MM.1S (cell line): Measurements from ENCODE around the gene HSPG2.

Experiments used
- CTCF ChIP-seq: fragments of 300-600 bp; sonication (generic); IDR thresholded peaks from 2 replicates; pipeline ENCODE4 v1.5.1; 2016; ENCODE audit warnings: antibody characterized with exemption, low read length, mixed read lengths
- EZH2 ChIP-seq: fragments of 300-600 bp; sonication (generic); optimal IDR thresholded peaks from 2 replicates; pipeline ENCODE3; 2017; ENCODE audit warnings: low read depth, mild to moderate bottlenecking, antibody characterized with exemption, low read length, mixed read lengths
- EZH2phosphoT487 ChIP-seq: fragments of 300-600 bp; sonication (generic); IDR thresholded peaks from 2 replicates; pipeline ENCODE4 v1.6.1; 2018; ENCODE audit warnings: antibody characterized with exemption, low read length

DNA sequence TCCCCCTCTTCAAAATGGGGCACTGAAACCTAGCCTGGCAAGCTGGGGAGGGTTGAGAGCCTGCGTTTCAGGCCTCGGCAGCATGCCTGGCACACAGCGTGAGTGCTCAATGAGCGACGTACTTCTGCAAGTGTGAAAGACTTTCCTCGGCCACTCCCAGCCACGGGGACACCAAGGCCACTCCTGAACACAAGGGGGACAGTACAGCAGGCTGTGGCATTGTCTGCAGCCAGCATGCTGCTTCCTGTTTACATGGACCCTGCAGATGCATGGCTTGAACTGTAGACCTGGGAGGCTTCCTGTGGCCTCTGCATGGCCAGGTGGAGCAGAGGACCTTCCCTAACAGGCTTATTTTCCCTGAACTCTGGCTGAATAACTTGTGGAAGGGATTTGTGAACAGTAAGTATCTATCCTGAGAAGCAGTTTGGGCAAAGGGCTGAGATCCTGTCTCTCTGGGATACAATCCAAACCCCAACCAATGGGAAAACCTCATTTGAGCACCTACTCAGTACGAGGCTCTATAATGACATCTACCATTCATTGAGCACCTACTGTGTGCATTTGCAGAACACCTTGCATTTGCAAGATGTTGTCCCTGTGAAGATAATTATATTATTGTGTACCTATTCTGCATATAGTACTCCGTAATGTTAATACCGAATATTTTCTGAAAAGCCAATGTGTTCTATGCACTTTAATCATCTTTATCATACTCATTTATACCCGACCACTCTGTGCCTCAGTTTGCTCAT is 9.9 kb upstream of the HSPG2 start:
- TF ChIP-seq CTCF = no peak
- no peak for TF ChIP-seq EZH2
- TF ChIP-seq EZH2phosphoT487 = no peak
